Neural progenitor cell (in vitro differentiated cells): Measurements from ENCODE around the gene SSR3. TPM values are rescaled to one million over a fixed set of nuclear protein-coding genes. Genes with fewer than 3 reads are reported as not detected.
A peak's percentile ranks its signal among the peaks of the same experiment; 100 is the strongest.

Experiments
- DNase-seq: peaks from one replicate; pipeline ENCODE4 v3.0.0-alpha.2; 2016; ENCODE audit warnings: low spot score
- H2AFZ ChIP-seq: fragments of 200-600 bp; sonication (generic); replicated peaks from 2 replicates; pipeline ENCODE4 v1.6.1; 2016; ENCODE audit warnings: antibody characterized with exemption
- H3F3A ChIP-seq: fragments of 200-600 bp; sonication (generic); 2 replicates; pipeline ENCODE4 v1.6.1; 2016; ENCODE audit warnings: antibody characterized with exemption, low read depth
- H3K27ac ChIP-seq: fragments of 200-600 bp; sonication (generic); 2 replicates; pipeline ENCODE4 v1.5.1; 2016; ENCODE audit warnings: mild to moderate bottlenecking
- H3K27me3 ChIP-seq: fragments of 200-600 bp; sonication (generic); 2 replicates; pipeline ENCODE4 v1.6.1; 2016; ENCODE audit warnings: mild to moderate bottlenecking, moderate library complexity
- H3K36me3 ChIP-seq: fragments of 200-600 bp; sonication (generic); 2 replicates; pipeline ENCODE4 v1.5.1; 2016
- H3K4me1 ChIP-seq: fragments of 200-600 bp; sonication (generic); 2 replicates; pipeline ENCODE4 v1.6.1; 2016; ENCODE audit warnings: mixed run types
- H3K4me2 ChIP-seq: fragments of 200-600 bp; sonication (generic); 2 replicates; pipeline ENCODE4 v1.6.1; 2016
- H3K4me3 ChIP-seq: fragments of 200-600 bp; sonication (generic); 2 replicates; pipeline ENCODE4 v1.5.1; 2016
- H3K79me2 ChIP-seq: fragments of 200-600 bp; sonication (generic); 2 replicates; pipeline ENCODE4 v1.6.1; 2016; ENCODE audit warnings: low read depth
- H3K9ac ChIP-seq: fragments of 200-600 bp; sonication (generic); 2 replicates; pipeline ENCODE4 v1.6.1; 2016
- H3K9me3 ChIP-seq: fragments of 200-600 bp; sonication (generic); 2 replicates; pipeline ENCODE4 v1.5.1; 2016; ENCODE audit warnings: low read depth
- H4K20me1 ChIP-seq: fragments of 200-600 bp; sonication (generic); 2 replicates; pipeline ENCODE4 v1.6.1; 2016; ENCODE audit warnings: low read depth
- H3K27ac Mint-ChIP-seq: 3 replicates; pipeline ENCODE4 v1.8.0; 2021; ENCODE audit warnings: mixed read lengths
- H3K27me3 Mint-ChIP-seq: 2 replicates; pipeline ENCODE4 v1.8.0; 2022; ENCODE audit warnings: low read depth, mild to moderate bottlenecking, inconsistent platforms, moderate library complexity, mixed read lengths; ENCODE audit not compliant: insufficient read depth
- H3K36me3 Mint-ChIP-seq: 3 replicates; pipeline ENCODE4 v1.8.0; 2021; ENCODE audit warnings: mixed read lengths
- H3K4me1 Mint-ChIP-seq: 3 replicates; pipeline ENCODE4 v1.8.0; 2021; ENCODE audit warnings: mixed read lengths
- H3K4me3 Mint-ChIP-seq: 3 replicates; pipeline ENCODE4 v1.8.0; 2021; ENCODE audit warnings: mild to moderate bottlenecking, moderate library complexity, mixed read lengths
- H3K9me3 Mint-ChIP-seq: 3 replicates; pipeline ENCODE4 v1.8.0; 2020; ENCODE audit warnings: mixed read lengths
- EZH2 ChIP-seq: fragments of 200-600 bp; sonication (generic); IDR thresholded peaks from 2 replicates; pipeline ENCODE4 v1.6.1; 2017; ENCODE audit warnings: antibody characterized with exemption, mild to moderate bottlenecking, moderate library complexity
- EZH2phosphoT487 ChIP-seq: fragments of 200-600 bp; sonication (generic); IDR thresholded peaks from 2 replicates; pipeline ENCODE4 v1.6.1; 2017; ENCODE audit warnings: antibody characterized with exemption
- total RNA-seq: library from RNA; depleted of rRNA; stranded (reverse); fragments of >200 nt; gene quantifications from 2 replicates; pipeline ENCODE4 v1.2.3, GENCODE V29; 2015; ENCODE audit warnings: low replicate concordance
- TF ChIP-seq, protein P1 (sequence below): fragments of 200-600 bp; sonication (generic); IDR thresholded peaks from 2 replicates; pipeline ENCODE4 v1.5.1; 2017; ENCODE audit warnings: antibody characterized with exemption, mild to moderate bottlenecking

Gene SSR3
- total RNA-seq, 1 donor from 2014 or later, result 142 TPM

DNA sequence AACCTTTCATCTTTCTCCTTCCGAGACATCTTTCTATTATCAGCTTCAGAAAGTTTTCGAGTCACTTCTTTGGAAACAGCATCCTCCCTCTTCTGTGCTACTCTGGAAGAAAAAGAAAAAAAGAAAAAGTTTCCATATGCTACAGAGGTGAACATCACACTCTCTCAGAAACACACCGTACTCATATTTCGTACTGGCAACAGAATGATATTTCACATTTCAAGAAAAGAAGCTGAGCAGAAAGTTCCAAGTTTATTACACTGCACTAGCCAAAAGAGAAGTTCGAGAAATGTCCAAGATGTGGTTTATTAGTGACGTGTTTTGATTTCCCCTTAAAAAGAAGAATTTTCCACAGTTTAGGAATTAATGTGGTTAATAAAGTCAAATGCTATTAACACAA lies 6.0 kb downstream of the SSR3 start:
- H3K27ac ChIP-seq, result no peak overlapping the region
- DNase-seq, result no peak
- peaks cover 22% of the 10 kb centered on the region for H3K4me1 Mint-ChIP-seq
- peaks cover 37% of the 10 kb centered on the region for H3K36me3 Mint-ChIP-seq
- H3K79me2 ChIP-seq, result peaks cover 85% of the 10 kb centered on the region
- peak overlapping the region; percentile 3 for H3K9ac ChIP-seq
- H3F3A ChIP-seq, result no peaks in the 10 kb centered on the region
- peaks cover 8% of the 10 kb centered on the region for H3K4me1 ChIP-seq
- peaks cover 16% of the 10 kb centered on the region for H4K20me1 ChIP-seq
- H3K4me2 ChIP-seq, result no peak overlapping the region
- no peaks in the 10 kb centered on the region for H3K27me3 ChIP-seq
- H3K9me3 ChIP-seq, result no peaks in the 10 kb centered on the region
- H3K27ac Mint-ChIP-seq, result no peak overlapping the region
- TF ChIP-seq EZH2phosphoT487, result no peak
- no peak for TF ChIP-seq EZH2
- TF ChIP-seq, protein P1, sequence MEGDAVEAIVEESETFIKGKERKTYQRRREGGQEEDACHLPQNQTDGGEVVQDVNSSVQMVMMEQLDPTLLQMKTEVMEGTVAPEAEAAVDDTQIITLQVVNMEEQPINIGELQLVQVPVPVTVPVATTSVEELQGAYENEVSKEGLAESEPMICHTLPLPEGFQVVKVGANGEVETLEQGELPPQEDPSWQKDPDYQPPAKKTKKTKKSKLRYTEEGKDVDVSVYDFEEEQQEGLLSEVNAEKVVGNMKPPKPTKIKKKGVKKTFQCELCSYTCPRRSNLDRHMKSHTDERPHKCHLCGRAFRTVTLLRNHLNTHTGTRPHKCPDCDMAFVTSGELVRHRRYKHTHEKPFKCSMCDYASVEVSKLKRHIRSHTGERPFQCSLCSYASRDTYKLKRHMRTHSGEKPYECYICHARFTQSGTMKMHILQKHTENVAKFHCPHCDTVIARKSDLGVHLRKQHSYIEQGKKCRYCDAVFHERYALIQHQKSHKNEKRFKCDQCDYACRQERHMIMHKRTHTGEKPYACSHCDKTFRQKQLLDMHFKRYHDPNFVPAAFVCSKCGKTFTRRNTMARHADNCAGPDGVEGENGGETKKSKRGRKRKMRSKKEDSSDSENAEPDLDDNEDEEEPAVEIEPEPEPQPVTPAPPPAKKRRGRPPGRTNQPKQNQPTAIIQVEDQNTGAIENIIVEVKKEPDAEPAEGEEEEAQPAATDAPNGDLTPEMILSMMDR, result no peak
- H2AFZ ChIP-seq, result no peak overlapping the region
- H3K4me3 ChIP-seq, result no peak overlapping the region
- H3K4me3 Mint-ChIP-seq, result no peak overlapping the region
- H3K36me3 ChIP-seq, result peaks cover 4% of the 10 kb centered on the region
- H3K9me3 Mint-ChIP-seq, result no peaks in the 10 kb centered on the region
- H3K27me3 Mint-ChIP-seq, result no peaks in the 10 kb centered on the region

DNA sequence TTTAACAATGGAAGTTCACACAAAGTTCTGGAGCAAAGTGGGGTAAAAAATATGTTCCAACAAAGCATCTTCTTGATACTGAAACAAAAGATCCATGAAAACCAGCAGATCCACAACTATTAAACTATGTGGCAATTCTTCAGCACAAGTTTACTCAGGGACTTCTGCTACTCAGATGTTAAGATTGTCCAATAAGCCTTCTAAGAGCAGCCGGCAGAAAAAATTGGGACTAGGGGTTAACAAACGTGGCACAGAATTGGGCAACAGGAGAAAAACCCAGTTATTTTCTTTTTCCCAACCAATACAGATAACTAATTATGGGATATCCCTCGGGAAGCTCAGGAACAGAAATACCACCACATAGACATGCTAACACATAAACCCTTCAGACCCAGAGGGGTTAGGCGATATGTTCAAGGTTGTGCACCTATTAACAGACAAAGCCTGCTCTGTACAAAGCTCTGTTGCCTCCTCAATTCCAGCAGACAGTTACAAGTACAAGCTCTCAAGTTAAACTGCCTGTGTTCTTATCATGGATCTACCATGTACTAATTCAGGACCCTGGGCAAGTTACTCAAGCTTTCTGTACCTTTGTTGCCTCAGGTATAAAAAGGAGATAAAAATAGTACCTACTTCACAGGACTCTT lies 6.8 kb downstream of the SSR3 start:
- no peak overlapping the region for H3K4me3 Mint-ChIP-seq
- H3K4me1 Mint-ChIP-seq, result peaks cover 14% of the 10 kb centered on the region
- TF ChIP-seq EZH2phosphoT487, result no peak
- no peak for TF ChIP-seq EZH2
- TF ChIP-seq, protein P1, result no peak
- H3K79me2 ChIP-seq, result peaks cover 78% of the 10 kb centered on the region
- no peaks in the 10 kb centered on the region for H3K27me3 ChIP-seq
- no peak overlapping the region for H3K4me2 ChIP-seq
- no peak overlapping the region for H3K27ac ChIP-seq
- H3K36me3 ChIP-seq, result peaks cover 4% of the 10 kb centered on the region
- no peaks in the 10 kb centered on the region for H3F3A ChIP-seq
- H2AFZ ChIP-seq, result no peak overlapping the region
- DNase-seq, result no peak
- peaks cover 16% of the 10 kb centered on the region for H4K20me1 ChIP-seq
- H3K9ac ChIP-seq, result no peak overlapping the region
- H3K4me3 ChIP-seq, result no peak overlapping the region
- no peak overlapping the region for H3K27ac Mint-ChIP-seq
- H3K9me3 Mint-ChIP-seq, result no peaks in the 10 kb centered on the region
- peaks cover 1% of the 10 kb centered on the region for H3K4me1 ChIP-seq
- H3K36me3 Mint-ChIP-seq, result peaks cover 37% of the 10 kb centered on the region
- H3K9me3 ChIP-seq, result no peaks in the 10 kb centered on the region
- H3K27me3 Mint-ChIP-seq, result no peaks in the 10 kb centered on the region

DNA sequence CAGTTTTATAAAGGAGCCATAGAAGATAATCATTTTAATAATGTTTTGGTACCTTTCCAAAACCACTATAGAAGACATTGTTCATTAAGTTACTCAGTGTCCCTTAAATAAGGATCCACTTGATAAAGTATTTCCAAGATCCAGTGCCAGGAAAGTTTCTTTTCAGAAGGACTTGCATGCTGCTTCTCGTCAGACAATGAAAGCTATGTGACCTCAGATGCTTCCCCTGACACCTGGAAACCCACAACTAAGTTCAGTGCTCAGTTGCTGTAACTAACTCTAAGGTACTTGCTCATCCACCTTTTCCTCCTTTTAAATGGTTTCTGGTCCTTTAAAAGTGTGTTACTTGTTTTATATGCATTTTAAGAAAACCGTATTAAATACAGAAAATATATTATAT lies 7.3 kb downstream of the SSR3 start:
- H3K36me3 Mint-ChIP-seq, result peaks cover 40% of the 10 kb centered on the region
- peaks cover 4% of the 10 kb centered on the region for H3K36me3 ChIP-seq
- DNase-seq, result no peak
- no peak overlapping the region for H3K4me3 Mint-ChIP-seq
- no peak overlapping the region for H2AFZ ChIP-seq
- H3K4me2 ChIP-seq, result no peak overlapping the region
- no peaks in the 10 kb centered on the region for H3K9me3 ChIP-seq
- no peak overlapping the region for H3K9ac ChIP-seq
- no peaks in the 10 kb centered on the region for H3K9me3 Mint-ChIP-seq
- H3K4me3 ChIP-seq, result no peak overlapping the region
- no peak overlapping the region for H3K27ac Mint-ChIP-seq
- no peak overlapping the region for H3K27ac ChIP-seq
- H3K4me1 ChIP-seq, result no peaks in the 10 kb centered on the region
- peaks cover 13% of the 10 kb centered on the region for H4K20me1 ChIP-seq
- H3K27me3 Mint-ChIP-seq, result no peaks in the 10 kb centered on the region
- no peaks in the 10 kb centered on the region for H3F3A ChIP-seq
- TF ChIP-seq EZH2phosphoT487, result no peak
- TF ChIP-seq EZH2, result no peak
- TF ChIP-seq, protein P1, result no peak
- no peaks in the 10 kb centered on the region for H3K27me3 ChIP-seq
- H3K4me1 Mint-ChIP-seq, result peaks cover 9% of the 10 kb centered on the region
- peaks cover 73% of the 10 kb centered on the region for H3K79me2 ChIP-seq
